ENCODE data around the gene GRIN2A. TPM values are rescaled to one million over a fixed set of nuclear protein-coding genes. Genes with fewer than 3 reads are reported as not detected.

GRIN2A gene
- total and polyA plus RNA-seq, 2 donors (not counting 3 experiments of a cell fraction or from before 2014, with no cell fraction given), result not detected

- Histone ChIP-seq H3K27me3 (ENCODE audit: control insufficient read depth in 2 of 2, insufficient read depth in 2 of 2, low read length in 2 of 2) (no peaks in the 10 kb centered on the region), H3K4me3 (replicated peaks in 1 of 3; ENCODE audit: insufficient read depth in 1 of 3, low read depth in 1 of 3, low read length in 3 of 3) (no peak overlapping the region), H3K9ac (replicated peaks; ENCODE audit: extremely low read depth, insufficient read depth, low read length) (no peak overlapping the region), H3K36me3 (ENCODE audit: control insufficient read depth in 2 of 2, extremely low read depth in 1 of 2, insufficient read depth in 2 of 2, low read length in 2 of 2) (no peaks in the 10 kb centered on the region), H3K27ac (ENCODE audit: insufficient read depth, low read depth, low read length) (no peak overlapping the region), H3K9me3 (replicated peaks; ENCODE audit: control insufficient read depth, insufficient read depth, low read length) (no peaks in the 10 kb centered on the region), H3K4me1 (ENCODE audit: control insufficient read depth, extremely low read depth, insufficient read depth, low read length) (no peaks in the 10 kb centered on the region), H3K79me2 (ENCODE audit: control insufficient read depth, insufficient read depth, low read length) (no peaks in the 10 kb centered on the region), H3K9me1 (replicated peaks; ENCODE audit: control insufficient read depth, extremely low read depth, insufficient read depth, low read length) (no peaks in the 10 kb centered on the region), H3K4me2 (ENCODE audit: insufficient read depth, low read length) (no peak overlapping the region), H4K20me1 (replicated peaks; ENCODE audit: control insufficient read depth, extremely low read depth, insufficient read depth, low read length) (no peaks in the 10 kb centered on the region), H2AFZ (ENCODE audit: low read depth, low read length) (no peak overlapping the region)
- dilution Hi-C loops (cut with MboI; ENCODE audit: extremely low pct_ligation_motif_present, low sequenced_read_pairs) (no loop called here), intact Hi-C loops (cut with micrococcal nuclease) (no loop called here)
- POLR2A ChIA-PET, result no interaction called here
- CTCF ChIA-PET, result no interaction called here
- FAIRE-seq, result no peak
- TF ChIP-seq GATA2 (IDR thresholded peaks at IDR 0.05; ENCODE audit: insufficient read depth, insufficient read length, low read depth, low read length) (no peak), POLR2AphosphoS5 (IDR thresholded peaks at IDR 0.05; ENCODE audit: insufficient read depth, low read depth, low read length) (no peak), JUN (IDR thresholded peaks at IDR 0.05; ENCODE audit: borderline replicate concordance, insufficient read depth, insufficient read length, low read depth) (no peak), FOS (IDR thresholded peaks at IDR 0.05; ENCODE audit: borderline replicate concordance, insufficient read depth, low read length) (no peak), MYC (IDR thresholded peaks at IDR 0.05; ENCODE audit: low read depth, low read length) (no peak), POLR2A (IDR thresholded peaks at IDR 0.05; ENCODE audit: low read depth, low read length) (no peak), EZH2 (IDR thresholded peaks at IDR 0.05; ENCODE audit: borderline replicate concordance, low read depth, low read length, severe bottlenecking) (no peak), MAX (IDR thresholded peaks at IDR 0.05; ENCODE audit: insufficient read depth, insufficient read length) (no peak), CTCF (IDR thresholded peaks at IDR 0.05; ENCODE audit: extremely low read depth in 1 of 2, insufficient read depth in 1 of 2, low read depth in 1 of 2, low read length in 2 of 2) (no peak)
- DNase-seq (ENCODE audit: low read depth, low spot score), result no peak
- BruUV-seq (replicated peaks), result no TSS peak
These were observed 445.7 kb downstream of the GRIN2A start for GRCh38 chr16:9736547-9736946.
